GM12801 (cell line): ENCODE data around the gene SPEM2.

Experiments used
- CTCF ChIP-seq: IDR thresholded peaks from one replicate; pipeline ENCODE4 v1.5.1; 2011; ENCODE audit warnings: control low read depth; ENCODE audit not compliant: insufficient read length; ENCODE audit errors: extremely low read depth

Gene SPEM2

GRCh38 chr17:7427549-7427948, 2.1 kb downstream of the SPEM2 start:
- no peak for TF ChIP-seq CTCF

- TF ChIP-seq CTCF = no peak
These were observed 3.1 kb downstream of the SPEM2 start, which contains the start of gene SPEM3 for GRCh38 chr17:7428557-7428956. Gene SPEM3, plus strand, starts transcription at chr17:7428857. Its CDS starts 46 bp downstream, at chr17:7428903.

GRCh38 chr17:7429722-7430121, 4.3 kb downstream of the SPEM2 start:
- no peak for TF ChIP-seq CTCF

GRCh38 chr17:7431231-7431630, 5.8 kb downstream of the SPEM2 start:
- TF ChIP-seq CTCF = no peak

GRCh38 chr17:7432296-7432695, 6.9 kb downstream of the SPEM2 start:
- no peak for TF ChIP-seq CTCF

GRCh38 chr17:7435676-7436555, 10.5 kb downstream of the SPEM2 start:
- TF ChIP-seq CTCF = no peak

- TF ChIP-seq CTCF = no peak
These were observed 11.3 kb downstream of the SPEM2 start for GRCh38 chr17:7436556-7437368.
